Inflammatory macrophage (primary cell): Measurements from ENCODE around the gene NEK6.

Experiments
- DNase-seq, 2 donors: peaks; one replicate each; pipeline ENCODE4 v3.0.0-alpha.2; 2020 to 2022

Gene NEK6

DNA sequence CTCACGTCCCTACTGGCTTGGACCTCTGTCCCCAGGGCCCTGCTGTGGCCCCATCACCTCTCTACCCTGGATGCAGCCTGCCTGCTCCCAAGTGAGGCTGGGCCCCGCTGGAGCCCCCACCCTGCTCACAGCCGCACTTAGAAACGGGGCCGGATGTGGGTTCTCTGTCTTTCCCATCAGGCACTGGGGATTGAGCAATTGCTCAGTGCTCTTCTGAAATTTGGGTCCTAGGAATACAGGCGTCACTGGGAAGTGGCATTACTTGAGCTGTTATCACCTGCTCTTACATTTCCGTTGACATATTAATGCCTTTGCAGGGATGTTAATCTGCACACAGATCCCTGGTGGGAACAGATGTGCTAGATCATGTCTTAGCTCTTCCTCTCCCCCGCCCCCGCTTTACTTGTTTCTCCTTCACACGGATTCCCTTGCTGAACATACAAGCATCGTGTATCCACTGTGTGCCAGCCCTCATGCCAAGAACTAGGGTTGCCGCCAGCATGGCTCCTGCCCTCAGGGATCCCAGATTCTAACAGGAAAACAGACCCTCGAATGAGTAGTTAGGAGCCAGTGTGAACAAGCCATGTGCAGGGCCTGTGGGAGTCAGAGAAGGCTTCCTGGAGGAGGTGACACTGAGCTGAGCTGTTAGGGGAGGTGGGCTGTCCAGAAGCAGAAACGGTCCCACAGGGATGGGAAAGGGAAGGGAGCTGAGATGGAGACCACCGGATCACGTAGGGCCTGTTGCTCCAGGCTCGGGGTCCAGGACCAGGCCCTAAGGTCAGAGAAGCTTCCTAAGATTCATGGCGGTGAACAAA lies 65.1 kb downstream of the NEK6 start:
- peak; percentile 23 to 43 for DNase-seq

DNA sequence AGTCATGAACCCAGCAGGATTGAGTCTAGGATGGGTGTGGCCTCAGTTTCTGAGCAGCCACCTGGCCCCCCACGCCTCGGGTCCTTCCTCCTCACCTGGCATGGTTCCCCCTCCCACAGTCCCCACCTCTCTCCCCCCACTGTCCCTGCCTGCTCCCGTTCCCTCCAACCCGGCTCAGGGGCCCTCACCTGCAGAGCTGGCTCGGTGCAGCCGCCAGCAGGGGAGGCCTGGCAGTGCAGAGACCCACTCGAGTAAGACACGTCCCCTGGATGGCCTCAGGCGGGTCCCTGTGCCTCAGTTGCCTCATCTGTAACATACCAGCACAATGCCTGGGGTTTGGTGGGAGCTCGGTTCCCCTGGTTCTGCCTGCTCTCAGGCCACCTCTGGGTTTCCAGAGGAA lies 66.2 kb downstream of the NEK6 start:
- DNase-seq, result no peak

DNA sequence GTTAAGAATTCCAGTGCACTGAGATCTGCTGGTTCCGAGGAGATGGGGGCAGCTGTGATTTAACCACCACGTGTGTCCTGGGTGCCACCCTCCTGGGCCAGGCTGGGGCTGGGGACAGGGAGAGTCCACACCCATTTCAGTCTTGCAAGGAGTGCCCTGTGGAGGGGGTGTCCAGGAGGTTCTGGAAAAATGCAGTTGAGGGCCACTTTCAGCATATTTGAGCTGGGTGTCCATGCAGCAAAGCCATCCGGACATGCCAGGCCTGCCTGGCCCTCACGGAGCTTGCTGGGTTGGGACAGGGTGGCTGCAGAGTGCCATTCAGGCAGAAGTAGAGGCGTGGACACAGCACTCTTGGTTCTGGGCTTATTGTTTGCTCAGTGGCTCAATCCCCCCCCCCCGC lies 68.1 kb downstream of the NEK6 start:
- DNase-seq, result no peak

DNA sequence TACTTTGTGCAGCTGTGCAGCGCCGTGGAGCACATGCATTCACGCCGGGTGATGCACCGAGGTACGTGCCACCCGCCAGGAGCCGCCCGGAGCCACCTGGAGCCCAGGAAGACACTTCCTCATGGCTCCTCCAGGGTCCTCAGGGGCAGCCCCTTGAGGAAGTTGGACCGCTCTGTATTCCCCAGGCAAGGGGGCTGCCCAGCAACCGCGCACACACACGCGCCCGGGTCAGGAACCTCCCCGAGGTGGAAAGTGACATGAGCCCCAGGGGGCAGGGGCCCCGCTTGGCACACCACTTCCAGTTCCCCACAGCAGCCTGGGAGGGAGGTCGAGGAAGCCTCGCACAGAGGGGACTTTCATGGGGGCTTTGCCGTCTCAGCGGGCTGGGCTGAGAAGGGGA lies 68.6 kb downstream of the NEK6 start:
- DNase-seq, result no peak

DNA sequence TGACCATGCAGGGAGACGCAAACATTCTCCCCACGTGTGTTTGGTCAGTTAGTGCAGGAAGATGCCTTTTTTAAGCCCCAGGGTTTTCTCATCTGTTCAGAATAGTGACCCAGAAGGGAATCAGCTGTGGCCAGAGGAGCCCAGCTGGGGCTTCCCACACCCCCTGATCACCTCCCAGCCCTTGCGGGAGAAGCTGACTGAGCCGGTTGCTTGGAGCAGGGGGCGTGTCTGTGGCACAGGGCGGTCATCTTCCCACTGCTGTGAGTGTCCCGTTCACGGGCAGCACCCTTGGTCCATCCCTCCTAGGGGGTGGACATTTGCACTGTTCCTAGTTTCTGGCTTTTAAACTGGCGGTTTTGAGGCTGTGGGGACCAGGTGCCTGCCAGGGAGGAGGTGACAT lies 69.7 kb downstream of the NEK6 start:
- no peak for DNase-seq

DNA sequence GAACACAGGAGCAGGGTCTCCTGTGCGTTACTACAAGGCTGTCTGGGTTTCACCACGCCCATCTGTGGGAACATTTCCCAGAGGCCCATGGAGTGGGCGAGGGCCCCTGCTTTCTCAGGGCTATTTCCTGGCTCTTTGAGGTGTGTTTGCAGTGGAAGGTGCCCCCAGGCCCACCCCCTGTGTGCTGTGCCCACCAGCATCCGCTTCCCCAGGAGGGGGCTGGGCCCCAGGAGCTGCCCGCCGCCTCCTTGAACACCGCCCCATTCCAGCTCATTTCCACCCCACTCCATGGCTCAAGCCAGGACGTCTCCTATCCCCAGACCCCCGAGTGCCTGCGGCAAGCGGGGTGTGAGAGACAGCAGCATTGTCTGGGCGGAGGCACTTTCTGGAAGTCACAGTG lies 70.5 kb downstream of the NEK6 start:
- DNase-seq, result no peak

DNA sequence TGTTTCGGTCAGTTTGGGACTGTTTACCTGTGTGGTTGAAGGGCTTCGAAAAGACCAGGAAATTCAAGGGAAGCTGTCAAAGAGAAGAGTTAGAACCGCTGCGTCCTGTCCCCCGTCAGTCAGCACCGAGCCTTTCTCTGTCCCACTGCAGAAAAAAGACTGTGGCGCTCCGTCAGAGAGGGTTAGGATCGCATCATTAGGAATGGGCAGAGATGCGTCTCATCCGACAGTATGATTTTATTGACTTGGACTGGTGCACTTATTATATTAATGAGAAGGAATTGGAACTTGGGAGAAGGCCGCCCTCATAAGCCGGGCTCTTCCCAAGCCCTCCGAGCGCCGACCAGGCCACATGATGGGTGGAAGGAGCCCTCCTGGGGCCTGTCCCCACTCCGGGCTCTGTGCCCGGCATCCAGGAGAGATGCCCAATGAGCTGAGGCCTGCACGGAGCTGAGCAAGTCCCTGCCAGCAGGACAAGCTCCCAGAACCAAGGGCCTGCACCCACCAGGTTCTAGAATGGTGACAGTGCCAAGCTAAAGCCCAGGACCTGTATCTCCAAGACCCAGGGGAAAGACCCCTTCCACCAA lies 71.5 kb downstream of the NEK6 start:
- no peak for DNase-seq

DNA sequence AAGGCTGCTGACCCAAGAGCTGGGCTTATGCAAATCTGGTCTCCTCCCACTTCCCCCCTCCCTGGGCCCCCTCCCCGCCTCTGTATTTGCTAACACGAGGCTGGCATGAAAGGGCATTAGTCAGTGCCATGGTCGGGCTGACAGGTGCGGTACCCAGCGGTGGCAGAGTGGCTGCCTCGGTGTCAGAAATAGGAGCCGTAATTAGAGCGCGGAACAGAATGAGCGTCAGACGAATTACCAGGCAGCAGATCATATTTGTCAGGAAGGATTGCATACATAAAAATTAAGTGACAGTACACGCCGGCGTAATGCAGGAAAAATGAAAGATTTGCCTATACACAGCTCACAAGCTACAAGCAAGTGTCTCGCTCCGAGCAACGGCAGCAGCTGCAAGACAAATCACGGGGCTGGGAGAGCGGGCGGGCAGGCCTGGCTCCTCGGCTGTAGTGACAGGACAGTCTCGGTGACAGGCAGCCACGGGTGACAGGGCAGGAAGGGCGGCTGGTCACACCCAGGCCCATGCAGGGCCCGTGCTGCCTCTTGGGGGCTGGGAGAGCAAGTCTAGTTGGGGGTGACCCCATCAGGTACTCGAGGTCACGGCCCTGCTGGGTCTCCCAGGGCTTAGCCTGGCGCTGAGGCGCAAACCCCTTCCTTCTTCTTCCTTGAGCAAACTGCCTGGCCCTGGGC lies 72.4 kb downstream of the NEK6 start:
- DNase-seq, result no peak

DNA sequence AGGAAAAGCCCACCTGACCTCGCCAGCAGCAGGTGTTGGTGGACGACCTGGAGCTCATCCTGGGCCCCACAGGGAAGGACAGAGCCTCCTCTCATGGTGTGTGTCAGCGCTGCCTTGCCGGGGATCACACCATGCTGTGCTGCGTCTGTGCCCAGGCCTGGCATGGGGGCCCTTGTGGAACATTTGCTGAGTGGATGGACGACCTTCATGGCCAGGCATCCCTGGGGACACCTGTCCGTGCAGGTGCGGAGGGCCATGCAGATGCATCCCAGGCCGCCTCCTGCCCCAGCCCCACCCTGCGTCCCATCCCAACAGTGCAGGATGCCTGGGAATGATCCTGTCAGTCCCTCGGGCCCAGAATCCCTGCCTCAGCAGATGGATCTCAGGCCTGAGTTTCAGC lies 73.8 kb downstream of the NEK6 start:
- no peak for DNase-seq

DNA sequence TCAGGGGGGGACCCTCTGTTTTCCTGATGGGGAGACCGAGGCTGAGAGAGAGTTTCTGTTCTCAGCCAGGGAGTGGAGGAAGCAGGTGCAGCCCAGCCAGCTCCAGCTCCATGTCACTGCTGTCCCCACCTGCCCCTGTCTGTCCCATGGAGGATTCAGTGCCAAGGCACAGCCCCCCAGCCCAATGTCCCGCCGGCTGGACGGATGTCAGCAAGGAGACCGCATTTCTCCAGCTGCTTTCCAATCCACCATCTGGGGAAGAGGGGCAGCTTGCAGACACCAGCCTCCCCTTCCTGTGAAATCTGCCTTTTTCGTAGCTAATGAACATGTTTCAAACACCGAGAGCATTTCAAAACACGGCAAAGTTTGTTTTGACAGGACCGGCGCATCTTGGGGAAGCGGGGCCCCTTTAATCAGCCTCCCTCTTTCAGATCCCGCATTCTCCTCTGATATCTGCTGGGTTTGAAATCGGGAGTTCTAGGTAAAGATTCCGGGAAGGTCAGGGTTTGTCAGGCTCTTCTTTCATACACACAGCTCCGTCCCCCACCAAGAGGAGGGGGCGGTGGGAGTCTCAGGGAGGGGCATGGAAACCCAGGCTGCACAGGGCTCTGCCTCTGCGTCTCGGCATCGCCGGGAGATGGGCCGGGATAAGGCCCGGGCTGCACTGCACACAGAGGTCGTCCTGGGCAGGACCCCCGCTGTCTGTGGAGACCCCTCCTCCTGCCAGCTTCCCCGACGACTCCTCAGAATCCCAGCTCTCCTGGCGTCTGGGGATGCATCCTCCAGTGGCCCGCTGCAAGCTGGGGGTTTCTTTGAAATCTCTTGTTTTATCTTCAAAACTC lies 74.8 kb downstream of the NEK6 start:
- no peak for DNase-seq

DNA sequence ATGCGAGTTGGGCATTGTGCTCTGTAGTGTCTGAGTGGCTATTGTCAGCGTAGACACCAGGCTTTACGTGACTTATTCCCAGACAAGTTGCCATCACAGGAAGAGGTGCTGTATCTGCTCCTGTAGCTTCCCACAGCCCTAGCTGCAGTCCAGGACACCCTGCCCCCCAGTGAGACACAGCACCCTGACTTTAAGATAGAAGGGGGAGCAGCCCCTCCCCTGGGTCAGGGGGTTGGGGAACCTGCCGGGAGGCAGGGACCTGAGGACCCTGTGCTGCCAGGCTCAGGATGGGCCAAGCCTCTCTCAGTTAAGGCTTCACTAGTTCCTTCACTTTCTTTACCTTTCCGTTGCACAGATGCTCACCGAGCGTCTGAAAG lies 75.4 kb downstream of the NEK6 start:
- no peak for DNase-seq

DNA sequence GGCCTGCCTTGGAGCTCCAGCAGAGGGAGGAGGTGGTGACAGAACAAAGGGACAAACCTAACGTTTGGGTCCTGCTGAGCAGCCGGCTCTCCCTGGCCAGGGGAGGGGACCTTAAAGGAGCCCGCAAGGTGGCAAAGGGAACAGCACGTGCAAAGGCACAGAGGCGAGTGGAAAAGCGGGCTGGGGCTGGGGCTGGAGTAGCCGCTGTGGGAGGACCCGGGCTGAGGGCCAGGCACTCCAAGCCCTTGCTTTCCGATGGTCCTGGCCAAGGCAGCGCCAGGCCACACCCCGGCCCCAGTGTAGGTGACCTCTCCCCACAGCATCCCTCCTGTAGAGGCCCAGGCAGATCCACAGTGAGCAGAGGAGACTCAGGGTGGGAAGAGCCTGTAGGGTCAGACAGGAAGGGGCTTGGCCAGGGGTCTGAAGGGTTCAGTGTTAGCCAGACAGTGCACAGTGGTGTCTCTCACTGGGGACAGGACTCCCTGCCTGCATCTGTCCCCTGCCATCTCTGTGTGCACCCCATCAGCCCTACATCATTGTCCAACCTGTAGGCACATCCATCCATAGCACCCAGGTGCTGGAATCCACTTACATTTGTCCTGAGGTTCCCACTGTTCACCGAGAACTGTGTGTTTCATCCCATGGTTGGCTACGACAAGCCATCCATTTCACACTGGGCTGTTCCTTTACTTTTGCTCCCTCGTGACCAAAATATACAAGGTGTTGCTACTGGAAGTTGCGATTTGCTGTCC lies 77.0 kb downstream of the NEK6 start:
- no peak for DNase-seq

DNA sequence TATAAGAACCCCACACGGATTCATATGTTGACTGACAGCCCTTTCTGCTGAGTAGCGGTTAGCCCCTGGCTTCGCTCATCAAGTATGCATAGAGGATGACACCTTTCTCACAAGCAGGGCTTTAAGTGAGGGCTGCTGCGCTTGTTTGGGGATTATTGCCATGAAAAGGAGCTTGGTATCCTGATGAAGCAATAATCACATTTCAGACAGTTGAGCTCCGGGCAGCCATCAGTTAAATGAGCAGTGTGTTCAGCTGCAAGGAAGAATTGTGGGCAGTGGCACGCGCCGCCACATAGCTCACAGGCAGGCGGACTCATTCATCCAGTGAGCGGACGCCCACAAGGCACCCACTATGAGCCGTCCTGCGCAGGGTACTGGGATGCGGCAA lies 77.6 kb downstream of the NEK6 start:
- DNase-seq, result no peak

DNA sequence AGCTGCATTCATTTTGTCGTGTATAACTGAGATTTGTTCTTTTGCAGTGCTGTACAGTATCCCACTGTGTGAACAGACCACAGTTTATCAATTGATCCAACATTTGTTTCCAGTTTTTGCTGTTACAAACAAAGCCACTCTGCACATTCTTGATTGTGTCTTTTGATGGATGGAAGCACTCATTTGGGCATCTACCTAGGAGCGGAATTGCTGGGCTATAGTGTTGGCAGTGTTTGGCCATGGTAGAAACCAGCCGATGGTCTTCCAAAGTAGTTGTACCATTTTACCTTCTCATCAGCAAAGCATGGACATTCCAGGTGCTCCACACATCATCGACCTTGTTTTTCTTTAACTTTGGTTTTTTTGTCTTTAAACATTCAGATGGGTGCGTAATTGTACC lies 79.8 kb downstream of the NEK6 start:
- DNase-seq, result no peak

DNA sequence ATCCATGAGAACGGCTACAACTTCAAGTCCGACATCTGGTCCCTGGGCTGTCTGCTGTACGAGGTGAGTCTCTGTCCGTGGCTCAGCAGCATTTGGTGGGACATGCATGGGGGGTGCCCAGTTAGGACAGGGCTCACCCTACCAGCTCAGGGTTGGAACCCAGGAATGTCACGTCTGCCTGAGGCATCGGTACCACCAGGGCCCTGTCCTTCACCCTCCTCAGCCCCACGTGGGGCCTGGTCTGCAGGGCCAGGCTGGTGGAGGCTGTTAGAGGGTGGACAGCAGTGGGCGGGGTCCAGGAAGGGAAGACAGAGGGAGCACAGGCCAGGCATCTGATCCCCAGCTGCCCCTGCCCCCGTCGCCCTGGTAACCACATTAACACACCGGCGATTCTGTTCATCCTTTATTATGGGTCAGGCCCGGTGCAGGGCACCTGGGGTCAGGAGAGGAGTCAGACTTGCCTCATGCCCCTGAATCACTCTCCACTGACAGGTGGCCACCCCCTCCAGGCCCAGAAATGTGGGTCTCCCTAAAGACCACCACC lies 81.9 kb downstream of the NEK6 start:
- DNase-seq, result no peak

DNA sequence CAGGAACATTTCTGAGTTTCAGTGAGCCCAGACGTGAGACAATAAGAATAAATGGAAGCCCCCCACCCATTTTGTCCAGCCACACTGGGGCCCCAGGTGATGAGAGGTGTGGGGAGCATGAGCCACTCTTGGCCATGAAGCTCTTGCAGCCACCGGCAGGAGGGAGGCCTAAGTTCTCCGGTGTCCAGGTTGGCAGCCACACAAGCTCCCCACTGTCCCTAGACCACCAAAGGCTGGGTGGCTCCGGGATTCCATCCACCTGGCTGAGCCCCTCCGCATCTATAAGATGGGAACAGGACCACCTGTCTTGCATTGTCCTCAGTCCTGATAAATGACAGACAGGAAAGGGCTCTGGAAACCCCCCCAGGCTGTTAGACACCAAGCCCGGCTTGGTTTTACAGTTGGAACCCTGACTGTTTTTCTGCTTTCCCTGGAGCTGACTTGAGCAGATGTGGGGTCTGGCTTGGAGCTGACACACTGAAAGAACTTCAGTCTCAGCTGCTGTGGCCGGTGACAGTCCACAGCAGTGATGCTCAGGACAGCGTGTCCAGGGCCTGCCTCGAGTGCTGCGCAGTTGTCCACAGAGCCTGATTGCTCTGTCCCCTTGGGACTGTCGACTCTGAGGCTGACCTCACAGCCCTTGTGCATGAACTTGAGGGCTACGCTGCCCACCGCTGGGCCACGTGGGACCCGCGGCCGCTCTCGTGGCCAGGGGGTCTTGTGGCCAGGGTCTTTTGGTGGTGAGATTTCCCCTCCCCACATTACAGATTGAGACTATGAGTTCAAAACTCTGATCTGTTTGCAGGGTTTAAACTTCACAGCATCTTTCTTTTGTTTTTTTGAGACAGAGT lies 82.7 kb downstream of the NEK6 start:
- no peak for DNase-seq

DNA sequence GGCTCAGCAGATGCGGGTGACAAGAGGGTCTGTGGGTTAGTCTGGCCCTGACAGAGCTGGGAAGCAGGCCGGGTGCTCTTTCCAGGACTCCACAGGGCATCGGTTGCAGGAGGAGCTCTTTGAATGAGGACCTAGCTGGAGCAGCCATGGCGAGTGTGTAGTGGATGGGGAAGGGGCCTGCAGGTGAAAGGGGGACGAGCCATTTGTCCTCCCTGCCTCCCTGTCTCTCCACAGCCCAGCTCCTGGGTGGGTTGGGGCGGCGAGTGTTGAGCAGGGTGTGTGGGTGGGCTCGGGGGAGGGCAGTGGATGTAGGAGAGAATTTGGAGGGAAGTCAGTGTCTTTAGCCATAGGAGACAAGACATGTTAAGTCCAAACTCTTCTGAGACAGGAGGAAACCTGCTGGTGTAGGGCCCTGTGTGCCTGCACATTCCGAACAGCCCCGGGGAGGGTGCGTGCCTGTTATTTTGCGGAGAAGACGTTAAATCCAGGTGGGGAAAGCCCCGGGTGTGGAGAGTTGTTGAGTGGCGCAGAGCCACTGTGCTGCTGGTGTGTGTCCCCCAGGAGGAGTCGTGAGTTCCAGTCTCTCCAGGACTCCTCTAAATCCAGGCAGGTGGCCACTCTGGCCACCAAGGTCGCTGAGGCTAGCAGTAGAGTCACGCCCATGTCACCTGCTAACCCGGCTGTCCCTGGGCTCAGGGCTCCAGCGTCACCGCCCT lies 83.9 kb downstream of the NEK6 start:
- no peak for DNase-seq

DNA sequence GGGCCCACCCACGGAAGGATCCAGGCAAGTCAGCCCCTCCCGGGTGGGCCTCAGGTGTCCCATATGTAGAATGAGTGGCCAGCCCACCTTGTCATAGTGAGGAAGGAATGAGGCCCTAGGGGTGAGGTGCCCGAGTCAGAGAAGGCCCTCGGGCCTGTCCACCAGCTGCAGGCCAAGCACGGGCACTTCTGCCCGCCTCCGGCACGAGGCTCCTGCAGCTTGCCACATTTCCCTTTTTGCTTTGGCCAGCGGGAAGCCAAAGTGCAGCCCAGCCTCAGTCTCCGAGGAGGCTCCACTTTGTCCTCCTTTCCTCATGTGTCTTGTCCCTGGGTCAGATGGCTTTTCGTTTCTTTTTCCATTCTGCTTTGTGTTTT lies 84.6 kb downstream of the NEK6 start:
- peak; percentile 51 to 61 for DNase-seq

DNA sequence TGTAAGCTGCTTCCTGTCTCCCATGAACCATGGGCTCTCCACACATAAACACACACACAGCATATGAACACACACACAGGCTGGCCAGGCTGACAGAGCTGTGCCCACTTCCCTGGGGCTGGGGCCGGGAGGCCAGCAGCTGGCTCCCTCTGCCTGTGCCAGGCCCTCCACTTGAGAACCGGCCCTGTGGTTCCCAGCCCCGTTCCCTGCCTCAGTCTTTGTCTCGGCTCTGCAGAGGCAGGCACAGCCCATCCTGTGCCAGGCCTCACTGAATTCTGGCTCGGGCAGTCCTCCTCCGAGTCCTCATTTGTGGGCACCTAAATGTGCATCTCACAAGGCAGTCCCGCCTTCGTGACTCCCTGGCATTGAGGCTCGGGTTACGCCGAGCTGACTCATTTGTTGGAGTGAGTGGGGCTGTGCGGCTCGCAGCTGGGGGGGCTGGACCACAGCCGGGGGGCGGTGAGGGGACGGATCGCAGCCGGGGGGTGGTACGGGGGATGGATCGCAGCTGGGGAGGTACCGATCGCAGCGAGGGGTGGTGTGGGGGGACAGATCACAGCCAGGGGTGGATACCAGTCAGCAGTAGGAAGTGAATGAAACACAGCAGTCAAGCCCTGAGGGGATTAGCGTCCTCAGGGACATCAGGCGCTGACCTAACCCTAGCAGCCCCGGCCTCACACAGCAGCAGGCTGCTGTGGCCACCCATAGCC lies 85.2 kb downstream of the NEK6 start:
- no peak for DNase-seq
